Mammary epithelial cell (primary cell): ENCODE measurements around the gene TECPR2.

Source experiments
- CTCF ChIP-seq, 2 donors: IDR thresholded peaks in 1 of 2; conservative IDR thresholded peaks in 1 of 2; 2 replicates each; pipeline ENCODE4 v1.5.1; 2011 to 2012; ENCODE audit warnings: inconsistent platforms in 2 of 2, low read length in 2 of 2, mild to moderate bottlenecking in 2 of 2, control low read depth in 1 of 2, low read depth in 1 of 2; ENCODE audit not compliant: insufficient read depth in 1 of 2; ENCODE audit errors: extremely low read depth in 1 of 2
- EZH2 ChIP-seq: IDR thresholded peaks from 2 replicates; pipeline ENCODE4 v1.6.1; 2012; ENCODE audit warnings: low read length, inconsistent platforms, borderline replicate concordance

DNA sequence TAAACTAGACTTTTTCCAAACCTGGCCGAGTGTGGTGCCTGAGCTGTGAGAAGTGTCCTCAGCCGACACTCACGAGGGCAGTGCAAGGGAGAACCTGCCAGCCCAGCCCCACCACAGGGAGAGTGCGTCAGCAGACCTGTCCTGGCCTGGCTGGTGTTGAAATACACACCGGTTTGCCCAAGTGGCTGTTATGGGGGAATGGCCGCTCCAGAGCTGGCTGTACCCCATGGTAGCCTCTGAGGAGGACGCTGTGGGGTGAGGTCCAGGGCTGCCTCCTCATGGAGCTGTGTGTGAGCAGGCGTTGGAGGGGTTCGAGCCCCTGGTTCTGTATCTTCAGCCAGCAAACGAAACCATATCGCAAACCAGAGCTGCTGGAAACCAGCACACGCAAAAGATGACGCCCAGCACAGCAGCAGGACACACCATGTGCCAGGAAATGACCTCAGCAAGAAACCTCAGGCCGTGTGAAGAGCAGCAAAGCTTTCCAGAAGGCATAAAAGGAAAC, 137.5 kb downstream of the TECPR2 start:
- TF ChIP-seq CTCF (conservative IDR thresholded peaks at IDR 0.05 in 1 of 2, IDR thresholded peaks at IDR 0.05 in 1 of 2; ENCODE audit: extremely low read depth in 1 of 2, insufficient read depth in 1 of 2, low read depth in 1 of 2, low read length in 2 of 2) (no peak), EZH2 (no peak)
